GM10266 (cell line): ENCODE results near the gene SLFN5.

Experiments
- DNase-seq: peaks from one replicate; pipeline ENCODE4 v3.0.0; 2012; ENCODE audit errors: extremely low spot score
- CTCF ChIP-seq: IDR thresholded peaks from 2 replicates; pipeline ENCODE4 v1.5.1; 2012; ENCODE audit warnings: mild to moderate bottlenecking, low read depth; ENCODE audit not compliant: control insufficient read depth, insufficient read depth; ENCODE audit errors: missing control alignments

SLFN5 gene

GRCh38 chr17:35242158-35242804 lies 591 bp upstream of the SLFN5 start:
- TF ChIP-seq CTCF, result peak; percentile 40
- peak; percentile 81 for DNase-seq

GRCh38 chr17:35243561-35244340 lies 879 bp downstream of the SLFN5 start:
- no peak for TF ChIP-seq CTCF
- peak; percentile 55 for DNase-seq

GRCh38 chr17:35244341-35245195 lies 1.7 kb downstream of the SLFN5 start:
- DNase-seq, result peak; percentile 86
- no peak for TF ChIP-seq CTCF

GRCh38 chr17:35245196-35245486 lies 2.3 kb downstream of the SLFN5 start:
- TF ChIP-seq CTCF, result no peak
- no peak for DNase-seq

GRCh38 chr17:35252651-35253050 lies 9.8 kb downstream of the SLFN5 start:
- TF ChIP-seq CTCF, result no peak
- no peak for DNase-seq

- no peak for DNase-seq
- TF ChIP-seq CTCF, result no peak
Observed at GRCh38 chr17:35254107-35254773, 11.4 kb downstream of the SLFN5 start.
